Testis (tissue), 2 donors: ENCODE data around the gene PITPNM3.

Experiments used
- CTCF ChIP-seq, 3 experiments: fragments of 450-650 bp in 2 of 3; fragments of 200-600 bp in 1 of 3; sonication (generic) in 1 of 3; IDR thresholded peaks; one replicate each; pipeline ENCODE4 v1.5.1; 2016 to 2019; ENCODE audit warnings: antibody characterized with exemption in 3 of 3, mild to moderate bottlenecking in 2 of 3, moderate library complexity in 1 of 3
- POLR2A ChIP-seq: fragments of 450-650 bp; IDR thresholded peaks from one replicate; pipeline ENCODE4 v1.6.1; 2017; ENCODE audit warnings: antibody characterized with exemption, mild to moderate bottlenecking, moderate library complexity

DNA sequence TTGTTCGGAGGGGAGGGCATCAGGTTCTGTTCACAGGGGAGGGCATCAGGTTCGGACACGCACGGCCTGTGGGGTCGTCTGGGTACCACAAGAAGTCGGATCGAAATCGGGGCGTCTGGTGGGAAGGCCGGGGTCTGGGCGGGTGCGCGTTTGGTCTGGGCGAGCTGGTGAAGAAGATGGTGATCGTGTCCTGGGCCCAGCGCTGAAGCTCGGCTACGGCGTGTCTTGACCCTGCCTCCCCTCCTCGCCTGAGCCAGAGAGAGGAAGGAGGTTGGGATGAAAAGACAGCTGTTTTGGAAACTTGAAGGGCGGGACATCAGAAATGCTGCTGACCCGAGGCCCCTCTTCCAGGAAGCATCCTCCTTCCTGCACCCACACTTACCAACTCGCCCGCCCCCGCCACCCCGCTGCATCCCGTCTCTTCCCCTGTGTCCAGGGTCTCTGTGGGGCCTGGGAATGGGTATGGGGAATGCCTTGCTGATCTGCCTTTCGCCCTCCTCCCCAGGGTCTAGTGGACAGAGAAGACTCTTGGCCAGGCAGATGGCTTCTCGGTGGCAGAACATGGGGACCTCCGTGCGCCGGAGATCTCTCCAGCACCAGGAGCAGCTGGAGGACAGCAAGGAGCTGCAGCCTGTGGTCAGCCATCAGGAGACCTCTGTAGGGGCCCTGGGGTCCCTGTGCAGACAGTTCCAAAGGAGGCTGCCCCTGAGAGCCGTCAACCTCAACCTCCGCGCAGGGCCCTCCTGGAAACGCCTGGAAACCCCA is 111.6 kb downstream of the PITPNM3 start:
- no peak for TF ChIP-seq CTCF (IDR thresholded peaks at IDR 0.05)
- no peak for TF ChIP-seq POLR2A
